Measurements from ENCODE around the gene IFNA21.
"Not testable (repeated sequence)": the region's sequence is repeated elsewhere in the genome, so short reads cannot be mapped to it uniquely, and the experiment has no call there.

GRCh38 chr9:21207043-21207442, 40.6 kb upstream of the IFNA21 start, which contains the start of gene IFNA10:
- TF ChIP-seq CTCF, POLR2AphosphoS5 (IDR thresholded peaks at IDR 0.05): not testable (repeated sequence)

All from sigmoid colon (tissue), 4 donors.